Left ventricle myocardium inferior (tissue), 1 donor: ENCODE measurements around the gene BRAP. TPM values are rescaled to one million over a fixed set of nuclear protein-coding genes. Genes with fewer than 3 reads are reported as not detected.
"Not testable (repeated sequence)": the region's sequence is repeated elsewhere in the genome, so short reads cannot be mapped to it uniquely, and the experiment has no call there.

Experiments
- DNase-seq: peaks from one replicate; pipeline ENCODE4 v3.0.0-alpha.2; 2020
- H3K27ac ChIP-seq: fragments of 200-600 bp; replicated peaks from 2 replicates; pipeline ENCODE4 v1.8.0; 2021
- H3K27me3 ChIP-seq: fragments of 200-600 bp; 2 replicates; pipeline ENCODE4 v1.8.0; 2021; ENCODE audit warnings: low read depth
- H3K36me3 ChIP-seq: fragments of 200-600 bp; 2 replicates; pipeline ENCODE4 v1.8.0; 2021
- H3K4me1 ChIP-seq: fragments of 200-600 bp; 2 replicates; pipeline ENCODE4 v1.8.0; 2021
- H3K4me3 ChIP-seq: fragments of 200-600 bp; 2 replicates; pipeline ENCODE4 v1.8.0; 2021; ENCODE audit warnings: mild to moderate bottlenecking, moderate library complexity
- H3K9me3 ChIP-seq: fragments of 200-600 bp; replicated peaks from 2 replicates; pipeline ENCODE4 v1.8.0; 2021
- CTCF ChIP-seq: fragments of 200-600 bp; IDR thresholded peaks from 2 replicates; pipeline ENCODE4 v1.8.0; 2021; ENCODE audit warnings: antibody characterized with exemption, mild to moderate bottlenecking, borderline replicate concordance
- intact Hi-C: fragments of 100-400 bp; cut with micrococcal nuclease; formaldehyde crosslinking; loops from one replicate; pipeline ENCODE4 v1.11.0; 2022
- total RNA-seq: library from RNA; stranded (reverse); fragmentation: NEBNext Ultra II Directional; extraction: Animal tissue kit (Norgen Biotek cat#: 25700); gene quantifications from one replicate; pipeline ENCODE4 v1.2.1, GENCODE V29; 2021
- donor health status: DM: no; HTN: yes; CAD: no; lungs with severe emphysema.

The BRAP gene
- total RNA-seq, 1 donor from 2014 or later, result 14.5 TPM

DNA sequence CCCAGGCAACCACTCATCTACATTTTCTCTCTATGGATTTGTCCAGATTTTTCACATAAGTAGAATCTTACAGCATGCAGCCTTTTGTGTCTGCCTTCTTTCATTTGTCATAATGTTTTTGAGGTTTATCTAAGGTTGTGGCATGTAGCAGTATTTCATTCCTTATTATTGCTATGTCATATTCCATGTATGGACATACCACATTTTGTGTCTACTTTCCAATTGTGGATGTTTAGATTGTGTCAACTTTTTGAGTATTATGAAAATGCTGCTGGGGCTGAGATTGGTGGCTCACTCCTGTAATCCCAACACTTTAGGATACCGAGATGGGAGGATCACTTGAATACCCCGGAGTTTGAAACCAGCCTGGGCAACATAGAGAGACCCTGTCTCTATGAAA is 83.4 kb downstream of the BRAP start:
- DNase-seq, result no peak
- Histone ChIP-seq H3K27me3 (no peaks in the 10 kb centered on the region), H3K4me1 (peaks cover 28% of the 10 kb centered on the region), H3K4me3 (no peak overlapping the region), H3K27ac (no peak overlapping the region), H3K9me3 (no peaks in the 10 kb centered on the region), H3K36me3 (no peaks in the 10 kb centered on the region)
- intact Hi-C loops, result no loop called here
- TF ChIP-seq CTCF, result no peak

DNA sequence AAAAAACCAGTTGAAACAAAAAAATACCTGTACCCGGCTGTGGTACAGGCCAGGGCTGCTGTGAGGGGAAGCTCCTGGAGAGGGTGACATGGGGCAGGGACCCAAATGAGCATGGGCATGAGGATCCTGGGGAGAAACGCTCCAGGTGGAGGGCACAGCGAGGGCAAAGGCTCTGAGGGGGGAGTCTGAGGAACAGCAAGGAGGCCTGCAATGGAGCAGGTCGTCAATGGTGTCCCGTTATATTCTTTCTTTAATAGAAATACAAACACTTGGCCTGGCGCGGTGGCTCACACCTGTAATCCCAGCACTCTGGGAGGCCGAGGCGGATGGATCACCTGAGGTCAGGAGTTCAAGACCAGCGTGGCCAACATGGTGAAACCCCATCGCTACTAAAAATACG is 84.8 kb downstream of the BRAP start:
- peaks cover 40% of the 10 kb centered on the region for H3K4me1 ChIP-seq
- DNase-seq, H3K36me3 ChIP-seq, H3K27me3 ChIP-seq, intact Hi-C loops, H3K27ac ChIP-seq, H3K4me3 ChIP-seq, H3K9me3 ChIP-seq: not testable (repeated sequence)

DNA sequence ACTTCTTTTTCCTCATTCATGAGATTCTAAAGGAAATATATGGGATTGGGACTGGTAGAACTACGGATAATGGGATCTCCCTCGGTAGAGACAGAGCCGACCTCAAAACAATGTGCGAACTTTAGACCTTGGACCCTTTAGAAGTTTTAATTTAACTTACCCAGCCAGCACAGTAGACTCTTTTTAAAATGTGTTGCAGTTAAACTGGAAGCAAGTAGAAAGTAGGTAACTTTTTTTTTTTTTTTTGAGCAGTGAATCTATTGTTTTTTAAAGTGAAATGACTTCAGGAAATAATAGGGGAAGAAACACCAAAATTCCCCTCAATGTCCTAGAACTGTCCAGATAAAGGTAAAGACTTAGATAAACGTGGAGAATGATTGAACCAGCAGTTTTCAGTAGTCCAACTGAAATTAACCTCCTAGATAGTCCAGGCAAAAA is 85.5 kb downstream of the BRAP start:
- TF ChIP-seq CTCF, result no peak
- intact Hi-C loops, result no loop called here
- Histone ChIP-seq H3K27ac (peak overlapping the region; percentile 100), H3K36me3 (no peaks in the 10 kb centered on the region), H3K4me3 (peak overlapping the region; percentile 99), H3K4me1 (peaks cover 48% of the 10 kb centered on the region), H3K9me3 (no peaks in the 10 kb centered on the region), H3K27me3 (no peaks in the 10 kb centered on the region)
- DNase-seq, result no peak

DNA sequence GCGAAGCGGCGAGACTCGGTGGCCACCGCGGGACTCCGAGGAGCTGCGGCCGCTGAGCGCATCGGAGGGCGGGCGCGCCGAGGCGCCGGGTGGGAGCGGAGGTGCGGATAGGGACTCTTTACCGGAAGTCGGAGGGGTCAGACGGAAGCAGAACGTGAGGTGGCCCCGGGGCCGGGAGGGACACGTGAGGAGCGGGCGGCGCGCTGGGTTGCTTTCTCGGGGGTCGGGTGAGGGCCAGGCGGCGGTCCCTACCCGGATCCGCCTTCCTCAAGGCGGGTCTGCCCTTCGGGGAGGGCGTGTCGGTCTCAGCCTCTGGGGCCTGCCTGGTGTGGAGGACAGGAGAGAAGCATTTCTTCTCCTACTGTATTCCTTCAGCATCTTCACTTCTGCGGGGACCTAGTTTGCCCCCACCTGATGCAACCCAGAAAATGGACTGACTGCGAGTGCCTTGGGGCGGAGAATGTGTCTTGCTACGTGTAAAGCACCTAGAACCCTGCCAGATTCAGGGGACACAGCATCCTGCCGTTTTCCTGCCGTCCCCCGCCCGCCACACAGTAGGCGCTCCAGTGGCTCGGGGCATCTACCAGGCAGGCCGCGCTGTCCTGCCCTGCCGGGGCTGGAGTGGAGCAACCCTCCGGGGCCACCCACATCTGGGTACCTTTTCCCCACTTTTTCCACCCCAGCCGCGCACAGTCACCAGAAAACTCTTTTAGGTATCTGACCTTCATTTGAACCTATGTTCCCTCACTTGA is 86.1 kb downstream of the BRAP start:
- peak; percentile 92 for DNase-seq
- TF ChIP-seq CTCF, result no peak
- H3K4me3 ChIP-seq, result peak overlapping the region; percentile 99
- no peaks in the 10 kb centered on the region for H3K9me3 ChIP-seq
- no peaks in the 10 kb centered on the region for H3K27me3 ChIP-seq
- H3K36me3 ChIP-seq, result no peaks in the 10 kb centered on the region
- H3K27ac ChIP-seq, result peak overlapping the region; percentile 100
- intact Hi-C loops, result no loop called here
- H3K4me1 ChIP-seq, result peaks cover 54% of the 10 kb centered on the region

DNA sequence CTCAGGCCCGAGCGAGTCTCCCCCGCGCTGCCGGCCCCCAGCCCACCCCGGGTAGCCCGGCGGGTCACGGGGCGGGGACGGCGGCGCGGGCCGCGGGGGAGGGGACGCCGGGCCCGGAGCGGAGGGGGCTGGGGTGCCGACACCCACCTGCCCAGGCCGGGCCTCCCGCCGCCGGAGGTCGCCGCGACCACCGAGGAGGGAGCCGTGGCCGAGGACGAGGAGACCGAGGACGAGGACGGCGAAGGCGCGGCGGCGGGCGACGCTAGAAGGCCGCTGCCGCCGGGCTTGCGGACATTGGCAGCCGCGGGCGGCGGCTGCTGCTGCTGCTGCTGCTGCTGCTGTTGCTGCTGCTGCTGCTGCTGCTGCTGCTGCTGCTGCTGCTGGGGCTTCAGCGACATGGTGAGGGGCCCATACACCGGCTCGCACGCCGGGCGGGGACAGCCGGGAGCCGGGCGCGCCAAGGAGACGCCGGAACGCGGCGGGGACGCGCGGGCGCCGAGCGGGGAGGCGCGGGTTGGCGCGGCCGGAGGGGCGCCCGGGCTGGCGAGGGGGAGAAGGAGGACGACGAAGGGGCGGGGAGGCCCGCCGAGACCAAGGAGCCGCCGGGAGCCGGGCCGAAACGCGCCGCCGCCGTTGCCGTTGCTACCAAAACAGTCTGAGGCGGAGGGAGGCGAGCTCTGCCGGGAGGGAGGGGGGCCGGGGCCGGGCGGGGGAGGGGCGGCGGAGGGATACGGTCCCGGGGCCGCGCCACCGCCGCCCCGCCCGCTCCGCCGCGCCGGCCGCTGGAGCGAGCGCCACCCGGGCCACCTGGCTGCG is 86.9 kb downstream of the BRAP start, which contains the start of gene ATXN2:
Gene ATXN2, minus strand, starts transcription at position 679 of the 816 bp plus-strand sequence. Its CDS starts 281 bp downstream, at position 398.
- TF ChIP-seq CTCF, result no peak
- Histone ChIP-seq H3K27ac (peak within 1 kb of the TSS; percentile 100), H3K4me3 (peak within 1 kb of the TSS; percentile 99), H3K9me3 (no peaks in the 10 kb centered on the region), H3K36me3 (no peaks in the 10 kb centered on the region), H3K4me1 (peaks cover 61% of the 10 kb centered on the region), H3K27me3 (no peaks in the 10 kb centered on the region)
- intact Hi-C loops, result no loop called here
- peak; percentile 75 for DNase-seq
